HCT116 (cell line): ENCODE results near the gene HK2. TPM values are rescaled to one million over a fixed set of nuclear protein-coding genes. Genes with fewer than 3 reads are reported as not detected.

Experiments used
- ATAC-seq: fragments of 200-7000 bp; cut with Tn5 transposase; 2 replicates; pipeline ENCODE4 v1.9.1; 2020; ENCODE audit warnings: mild to moderate bottlenecking, moderate library complexity
- BruUV-seq: library from RNA; stranded (reverse); fragments of 400-500 nt; replicated peaks from 2 replicates; lab custom pipeline; 2021; lab: Mats Ljungman, UMichigan
- CTCF ChIA-PET: fragments of 300-600 bp; sonication (Branson Sonifier 250); formaldehyde crosslinking; loops from one replicate; lab custom pipeline; 2021; ENCODE audit warnings: antibody characterized with exemption; lab: Charles Lee
- POLR2A ChIA-PET: fragments of 300-600, 350-600 bp; sonication (Branson Sonifier 250); formaldehyde crosslinking; loops from one replicate; lab custom pipeline; 2021; ENCODE audit warnings: antibody characterized with exemption; lab: Charles Lee
- RAD21 ChIA-PET, 2 experiments: fragments of 300-600 bp; sonication (Branson Sonifier 250); formaldehyde crosslinking; loops; one replicate each; lab custom pipeline; 2023; ENCODE audit warnings: low total read pairs in 2 of 2; ENCODE audit not compliant: uncharacterized antibody in 2 of 2, unreplicated experiment in 2 of 2, low non-redundant PET in 1 of 2; lab: Charles Lee
- DNase-seq: peaks from one replicate; pipeline ENCODE4 v3.0.0-alpha.2; 2010; ENCODE audit warnings: low read depth, low spot score
- H2AFZ ChIP-seq: fragments of 200-600 bp; shearing (Covaris generic), sonication (generic); 2 replicates; pipeline ENCODE4 v1.6.1; 2017; ENCODE audit warnings: low read depth, mixed run types, mixed read lengths, antibody characterized with exemption, low read length; ENCODE audit not compliant: poor library complexity, severe bottlenecking
- H3K27ac ChIP-seq: 2 replicates; pipeline ENCODE4 v1.5.1; 2012; ENCODE audit warnings: low read depth, low read length
- H3K27me3 ChIP-seq: fragments of 200-600 bp; sonication (generic); 2 replicates; pipeline ENCODE4 v1.6.1; 2016; ENCODE audit warnings: mixed run types, low read length, mixed read lengths; ENCODE audit not compliant: insufficient read depth
- H3K36me3 ChIP-seq, 2 experiments: fragments of 200-500 bp in 1 of 2; fragments of 200-600 bp in 1 of 2; sonication (Bioruptor generic) in 1 of 2; sonication (generic) in 1 of 2; 2 replicates each; pipeline versions ENCODE4 v1.5.1 to v1.6.1; 2014 to 2016; ENCODE audit warnings: low read length in 2 of 2, inconsistent platforms in 1 of 2, mixed read lengths in 1 of 2, mixed run types in 1 of 2; ENCODE audit not compliant: insufficient read depth in 2 of 2, control insufficient read depth in 1 of 2
- H3K4me1 ChIP-seq, 2 experiments: fragments of 200-600 bp in 1 of 2; sonication (generic) in 1 of 2; 2 replicates each; pipeline versions ENCODE4 v1.5.1 to v1.6.1; 2012 to 2017; ENCODE audit warnings: low read length in 2 of 2, inconsistent platforms in 1 of 2, mild to moderate bottlenecking in 1 of 2, mixed read lengths in 1 of 2, mixed run types in 1 of 2, moderate library complexity in 1 of 2; ENCODE audit not compliant: insufficient read depth in 2 of 2, control insufficient read depth in 1 of 2
- H3K4me2 ChIP-seq: fragments of 200-600 bp; sonication (generic); 2 replicates; pipeline ENCODE4 v1.6.1; 2017; ENCODE audit warnings: mixed run types, low read length, mixed read lengths
- H3K4me3 ChIP-seq, 2 experiments: fragments of 200-600 bp in 1 of 2; sonication (generic) in 1 of 2; replicated peaks in 1 of 2; 2 replicates each; pipeline ENCODE4 v1.5.1; 2011 to 2016; ENCODE audit warnings: low read length in 2 of 2, control low read depth in 1 of 2, low read depth in 1 of 2, mild to moderate bottlenecking in 1 of 2, mixed read lengths in 1 of 2, mixed run types in 1 of 2
- H3K79me2 ChIP-seq: fragments of 200-600 bp; sonication (generic); 2 replicates; pipeline ENCODE4 v1.6.1; 2017; ENCODE audit warnings: mild to moderate bottlenecking, mixed run types, low read length, moderate library complexity, mixed read lengths; ENCODE audit not compliant: insufficient read depth
- H3K9ac ChIP-seq: fragments of 200-600 bp; sonication (generic); 2 replicates; pipeline ENCODE4 v1.6.1; 2016; ENCODE audit warnings: low read length, mixed read lengths
- H3K9me2 ChIP-seq: fragments of 200-600 bp; sonication (generic), shearing (Covaris generic); 2 replicates; pipeline ENCODE4 v1.6.1; 2017; ENCODE audit warnings: mixed run types, mild to moderate bottlenecking, moderate library complexity; ENCODE audit not compliant: insufficient read depth
- H3K9me3 ChIP-seq, 2 experiments: fragments of 200-500 bp in 1 of 2; fragments of 200-600 bp in 1 of 2; sonication (Bioruptor generic) in 1 of 2; sonication (generic) in 1 of 2; 2 replicates each; pipeline ENCODE4 v1.6.1; 2014 to 2017; ENCODE audit warnings: low read length in 2 of 2, mixed read lengths in 2 of 2, inconsistent platforms in 1 of 2, low read depth in 1 of 2, mild to moderate bottlenecking in 1 of 2, mixed run types in 1 of 2, moderate library complexity in 1 of 2; ENCODE audit not compliant: control insufficient read depth in 1 of 2, insufficient read depth in 1 of 2
- H4K20me1 ChIP-seq: fragments of 200-600 bp; sonication (generic), shearing (Covaris generic); 2 replicates; pipeline ENCODE4 v1.6.1; 2017; ENCODE audit warnings: mixed run types, mild to moderate bottlenecking, moderate library complexity; ENCODE audit not compliant: insufficient read depth
- ATF3 ChIP-seq: IDR thresholded peaks from 2 replicates; pipeline ENCODE4 v1.6.1; 2012
- CBX3 ChIP-seq: IDR thresholded peaks from 2 replicates; pipeline ENCODE4 v1.6.1; 2012; ENCODE audit warnings: low read depth
- CEBPB ChIP-seq: IDR thresholded peaks from 2 replicates; pipeline ENCODE4 v1.6.1; 2012; ENCODE audit warnings: low read depth
- CTCF ChIP-seq, 3 experiments: fragments of 200-600 bp in 1 of 3; sonication (generic) in 1 of 3; IDR thresholded peaks in 2 of 3; conservative IDR thresholded peaks in 1 of 3; 2 replicates each; pipeline ENCODE4 v1.5.1; 2012 to 2017; ENCODE audit warnings: low read depth in 2 of 3, low read length in 2 of 3, antibody characterized with exemption in 1 of 3, borderline replicate concordance in 1 of 3, control low read depth in 1 of 3, mild to moderate bottlenecking in 1 of 3, mixed read lengths in 1 of 3, mixed run types in 1 of 3, moderate library complexity in 1 of 3; ENCODE audit not compliant: insufficient read depth in 1 of 3
- EGR1 ChIP-seq: IDR thresholded peaks from 2 replicates; pipeline ENCODE4 v1.6.1; 2012; ENCODE audit warnings: low read depth
- ELF1 ChIP-seq: IDR thresholded peaks from 2 replicates; pipeline ENCODE4 v1.6.1; 2012; ENCODE audit warnings: low read depth, borderline replicate concordance
- EZH2phosphoT487 ChIP-seq: fragments of 200-600 bp; IDR thresholded peaks from 2 replicates; pipeline ENCODE4 v1.6.1; 2018; ENCODE audit warnings: antibody characterized with exemption, borderline replicate concordance
- FOSL1 ChIP-seq: IDR thresholded peaks from 2 replicates; pipeline ENCODE4 v1.6.1; 2012; ENCODE audit warnings: low read depth
- JUND ChIP-seq: IDR thresholded peaks from 2 replicates; pipeline ENCODE4 v1.6.1; 2012
- MAX ChIP-seq: IDR thresholded peaks from 2 replicates; pipeline ENCODE4 v1.6.1; 2012
- POLR2A ChIP-seq: IDR thresholded peaks from 2 replicates; pipeline ENCODE4 v1.7.0; 2011; ENCODE audit warnings: borderline replicate concordance; ENCODE audit not compliant: insufficient read depth, insufficient read length; ENCODE audit errors: extremely low read depth
- POLR2AphosphoS5 ChIP-seq: IDR thresholded peaks from 2 replicates; pipeline ENCODE4 v1.6.1; 2011; ENCODE audit warnings: mild to moderate bottlenecking, low read depth, low read length, moderate library complexity
- RAD21 ChIP-seq: IDR thresholded peaks from 2 replicates; pipeline ENCODE4 v1.6.1; 2012; ENCODE audit warnings: low read depth, mild to moderate bottlenecking
- SIN3A ChIP-seq: IDR thresholded peaks from 2 replicates; pipeline ENCODE4 v1.6.1; 2012; ENCODE audit warnings: low read depth
- SP1 ChIP-seq: IDR thresholded peaks from 2 replicates; pipeline ENCODE4 v1.6.1; 2012; ENCODE audit warnings: low read depth
- SRF ChIP-seq: IDR thresholded peaks from 2 replicates; pipeline ENCODE4 v1.6.1; 2012; ENCODE audit warnings: low read depth
- TCF7L2 ChIP-seq: IDR thresholded peaks from 2 replicates; pipeline ENCODE4 v1.7.0; 2011; ENCODE audit warnings: borderline replicate concordance, inconsistent platforms; ENCODE audit not compliant: insufficient read depth, insufficient read length; ENCODE audit errors: extremely low read depth
- YY1 ChIP-seq: IDR thresholded peaks from 2 replicates; pipeline ENCODE4 v1.6.1; 2011; ENCODE audit warnings: low read length, low read depth, moderate library complexity, mild to moderate bottlenecking; ENCODE audit not compliant: insufficient replicate concordance; ENCODE audit errors: extremely low read depth
- ZFX ChIP-seq: fragments of 450-650 bp; IDR thresholded peaks from 2 replicates; pipeline ENCODE4 v1.6.1; 2017
- intact Hi-C: fragments of 100-400 bp; cut with micrococcal nuclease; formaldehyde crosslinking; loops from 2 replicates; pipeline ENCODE4 v1.10.0; 2022
- total RNA-seq: library from RNA; stranded (reverse); gene quantifications from one replicate; pipeline ENCODE4 v1.2.1, GENCODE V29; 2021; ENCODE audit not compliant: unreplicated experiment

The HK2 gene
- total RNA-seq, 1 experiment from 2014 or later: 42.5 TPM

GRCh38 chr2:74821177-74822126 is 12.5 kb upstream of the HK2 start:
- Histone ChIP-seq H3K4me2 (no peak overlapping the region), H3K9me2 (no peaks in the 10 kb centered on the region), H3K36me3 (no peaks in the 10 kb centered on the region), H3K79me2 (no peaks in the 10 kb centered on the region), H4K20me1 (no peaks in the 10 kb centered on the region), H3K4me1 (no peaks in the 10 kb centered on the region), H3K27ac (no peak overlapping the region), H3K9ac (no peak overlapping the region), H2AFZ (no peak overlapping the region), H3K27me3 (no peaks in the 10 kb centered on the region), H3K4me3 (no peak overlapping the region), H3K9me3 (no peaks in the 10 kb centered on the region)
- no peak for DNase-seq
- TF ChIP-seq ATF3: no peak
- no peak for TF ChIP-seq TCF7L2
- TF ChIP-seq ELF1: no peak
- no peak for ATAC-seq
- CTCF ChIA-PET: no interaction called here
- RAD21 ChIA-PET: no interaction called here
- POLR2A ChIA-PET: no interaction called here
- BruUV-seq: no TSS peak
- intact Hi-C loops: no loop called here

GRCh38 chr2:74822771-74823566 is 11.0 kb upstream of the HK2 start:
- no TSS peak for BruUV-seq
- intact Hi-C loops: no loop called here
- no peaks in the 10 kb centered on the region for H3K79me2 ChIP-seq
- no peaks in the 10 kb centered on the region for H3K9me3 ChIP-seq
- ChIA-PET POLR2A (no interaction called here), RAD21 (no interaction called here), CTCF (no interaction called here)
- H3K27ac ChIP-seq: no peak overlapping the region
- no peaks in the 10 kb centered on the region for H3K27me3 ChIP-seq
- H2AFZ ChIP-seq: peak overlapping the region; percentile 45
- no peak overlapping the region for H3K4me3 ChIP-seq
- no peak overlapping the region for H3K4me2 ChIP-seq
- no peak for DNase-seq
- no peaks in the 10 kb centered on the region for H4K20me1 ChIP-seq
- H3K36me3 ChIP-seq: no peaks in the 10 kb centered on the region
- H3K9ac ChIP-seq: no peak overlapping the region
- no peak for ATAC-seq
- no peaks in the 10 kb centered on the region for H3K9me2 ChIP-seq
- H3K4me1 ChIP-seq: no peaks in the 10 kb centered on the region
- no peak for TF ChIP-seq POLR2A
- no peak for TF ChIP-seq POLR2AphosphoS5
- no peak for TF ChIP-seq SIN3A
- TF ChIP-seq EGR1: no peak
- TF ChIP-seq FOSL1: no peak
- no peak for TF ChIP-seq EZH2phosphoT487
- no peak for TF ChIP-seq YY1
- no peak for TF ChIP-seq CBX3
- TF ChIP-seq MAX: no peak
- TF ChIP-seq ZFX: no peak
- TF ChIP-seq CEBPB: no peak
- no peak for TF ChIP-seq JUND
- no peak for TF ChIP-seq SRF
- no peak for TF ChIP-seq CTCF (IDR thresholded peaks at IDR 0.05 in 2 of 3, conservative IDR thresholded peaks at IDR 0.05 in 1 of 3; ENCODE audit: borderline replicate concordance in 1 of 3, insufficient read depth in 1 of 3, low read depth in 2 of 3, low read length in 2 of 3)
- no peak for TF ChIP-seq TCF7L2
- no peak for TF ChIP-seq RAD21
- no peak for TF ChIP-seq SP1
